Epithelial cell of esophagus (primary cell): ENCODE measurements around the gene ACACB.

Experiments used
- DNase-seq: peaks from one replicate; pipeline ENCODE4 v3.0.0; 2010; ENCODE audit warnings: low read depth
- H3K4me3 ChIP-seq: 2 replicates; pipeline ENCODE4 v1.5.1; 2011; ENCODE audit warnings: mild to moderate bottlenecking, low read length, control low read depth
- TF ChIP-seq, protein P1 (sequence below): IDR thresholded peaks from 2 replicates; pipeline ENCODE4 v1.5.1; 2011; ENCODE audit warnings: low read depth, mild to moderate bottlenecking, low read length, control low read depth, inconsistent platforms; ENCODE audit not compliant: insufficient read depth; ENCODE audit errors: missing control alignments

The ACACB gene

DNA sequence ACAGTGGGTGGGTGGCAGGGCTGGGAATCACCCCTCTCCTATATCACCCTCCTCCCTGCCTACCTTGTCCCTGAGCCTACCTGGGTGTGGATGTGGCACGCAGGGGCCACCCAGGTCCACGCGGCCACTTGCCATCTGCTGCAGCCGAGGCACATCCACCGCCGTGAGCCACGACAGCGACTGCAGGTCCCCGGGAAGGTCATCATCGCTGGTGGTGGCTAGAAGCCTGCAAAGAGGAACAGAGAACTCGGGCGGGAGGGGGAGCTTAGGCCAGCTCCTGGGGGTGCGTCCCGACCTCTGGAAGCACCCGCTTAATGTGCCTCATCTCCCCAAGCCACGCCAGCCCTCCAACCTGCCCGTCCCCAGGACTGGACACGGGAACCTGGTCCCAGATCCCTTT lies 173.7 kb downstream of the ACACB start:
- no peak overlapping the region for H3K4me3 ChIP-seq
- TF ChIP-seq, protein P1, sequence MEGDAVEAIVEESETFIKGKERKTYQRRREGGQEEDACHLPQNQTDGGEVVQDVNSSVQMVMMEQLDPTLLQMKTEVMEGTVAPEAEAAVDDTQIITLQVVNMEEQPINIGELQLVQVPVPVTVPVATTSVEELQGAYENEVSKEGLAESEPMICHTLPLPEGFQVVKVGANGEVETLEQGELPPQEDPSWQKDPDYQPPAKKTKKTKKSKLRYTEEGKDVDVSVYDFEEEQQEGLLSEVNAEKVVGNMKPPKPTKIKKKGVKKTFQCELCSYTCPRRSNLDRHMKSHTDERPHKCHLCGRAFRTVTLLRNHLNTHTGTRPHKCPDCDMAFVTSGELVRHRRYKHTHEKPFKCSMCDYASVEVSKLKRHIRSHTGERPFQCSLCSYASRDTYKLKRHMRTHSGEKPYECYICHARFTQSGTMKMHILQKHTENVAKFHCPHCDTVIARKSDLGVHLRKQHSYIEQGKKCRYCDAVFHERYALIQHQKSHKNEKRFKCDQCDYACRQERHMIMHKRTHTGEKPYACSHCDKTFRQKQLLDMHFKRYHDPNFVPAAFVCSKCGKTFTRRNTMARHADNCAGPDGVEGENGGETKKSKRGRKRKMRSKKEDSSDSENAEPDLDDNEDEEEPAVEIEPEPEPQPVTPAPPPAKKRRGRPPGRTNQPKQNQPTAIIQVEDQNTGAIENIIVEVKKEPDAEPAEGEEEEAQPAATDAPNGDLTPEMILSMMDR = no peak
- DNase-seq = no peak

DNA sequence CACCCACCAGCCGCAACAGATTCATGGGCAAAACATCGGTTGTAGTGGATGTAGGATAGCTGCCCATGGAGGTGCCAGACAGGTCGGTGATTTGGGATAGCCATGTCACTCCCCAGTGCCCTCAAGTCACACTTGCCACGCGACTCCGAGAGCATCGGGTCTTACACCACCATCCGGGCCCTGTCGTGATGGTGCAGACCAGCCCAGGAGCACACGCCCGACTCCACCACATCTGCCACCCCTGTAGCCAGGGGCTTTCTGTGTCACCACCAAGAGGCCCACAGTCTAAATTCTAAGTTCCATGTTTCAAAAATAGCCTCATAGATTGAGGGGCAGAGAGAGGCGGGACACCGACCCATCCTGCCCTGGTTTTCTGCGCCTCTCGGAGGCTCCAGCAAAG lies 174.7 kb downstream of the ACACB start:
- no peak for DNase-seq
- TF ChIP-seq, protein P1 = no peak

DNA sequence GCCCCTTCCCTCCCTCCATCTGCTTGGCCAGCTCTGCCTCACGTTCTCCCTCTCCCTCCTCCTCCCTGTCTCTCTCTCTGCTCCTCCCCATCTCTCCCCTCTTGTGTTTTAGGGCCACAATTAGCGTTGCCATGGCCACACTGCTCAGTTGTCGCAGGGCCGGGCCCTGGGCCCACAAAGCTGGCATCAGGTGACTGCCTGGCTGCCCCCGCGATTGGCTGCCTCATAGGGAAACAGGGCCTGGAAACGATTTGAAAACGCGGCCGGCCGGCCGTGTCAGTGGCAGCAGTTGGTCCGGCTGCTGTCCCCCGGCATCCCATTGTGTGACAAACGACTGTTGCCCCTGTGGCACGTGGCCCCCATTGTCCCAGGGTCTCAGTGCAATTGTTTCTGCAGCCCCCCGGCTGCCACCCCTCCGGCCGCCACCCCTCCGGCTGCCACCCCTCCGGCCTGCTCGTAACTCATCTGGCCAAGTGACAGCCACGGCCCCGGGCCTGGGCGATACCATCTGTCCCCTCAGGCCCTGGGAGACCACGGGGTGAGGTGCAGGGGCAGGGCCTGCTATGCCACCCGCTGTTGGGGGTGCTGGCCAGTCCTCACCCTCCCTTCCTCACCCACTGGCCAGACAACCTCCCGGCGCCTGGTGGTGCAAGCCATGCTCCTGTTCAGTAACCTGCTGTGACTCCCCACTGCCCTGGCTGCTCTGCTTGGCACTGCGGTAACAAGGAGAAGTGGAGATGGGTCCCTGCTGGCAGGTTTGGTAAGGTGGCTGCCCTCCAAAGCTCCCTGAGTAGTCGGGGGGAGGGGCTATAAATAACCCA lies 175.3 kb downstream of the ACACB start:
- no peak overlapping the region for H3K4me3 ChIP-seq
- TF ChIP-seq, protein P1 = no peak
- no peak for DNase-seq

More for the DNA sequence above, 174.7 kb downstream of the ACACB start:
- no peak overlapping the region for H3K4me3 ChIP-seq

DNA sequence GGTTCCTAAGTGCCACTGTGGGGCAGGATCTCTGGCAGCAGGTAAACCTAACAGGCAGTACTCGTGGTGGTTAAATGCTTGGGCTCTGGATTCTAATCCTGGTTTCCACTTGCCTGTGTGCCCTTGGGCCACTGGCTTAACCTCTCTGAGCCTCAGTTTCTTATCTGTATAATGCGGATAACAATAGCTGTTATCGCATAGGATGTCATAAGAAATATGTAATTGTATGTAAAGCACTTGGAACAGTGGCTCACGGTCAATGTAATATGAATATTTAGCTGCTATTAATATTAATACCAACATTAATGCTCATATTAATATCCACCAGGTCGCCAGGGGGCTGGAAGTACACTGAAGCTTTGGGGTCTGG lies 175.9 kb downstream of the ACACB start:
- H3K4me3 ChIP-seq = no peak overlapping the region
- DNase-seq = no peak
- TF ChIP-seq, protein P1 = no peak

DNA sequence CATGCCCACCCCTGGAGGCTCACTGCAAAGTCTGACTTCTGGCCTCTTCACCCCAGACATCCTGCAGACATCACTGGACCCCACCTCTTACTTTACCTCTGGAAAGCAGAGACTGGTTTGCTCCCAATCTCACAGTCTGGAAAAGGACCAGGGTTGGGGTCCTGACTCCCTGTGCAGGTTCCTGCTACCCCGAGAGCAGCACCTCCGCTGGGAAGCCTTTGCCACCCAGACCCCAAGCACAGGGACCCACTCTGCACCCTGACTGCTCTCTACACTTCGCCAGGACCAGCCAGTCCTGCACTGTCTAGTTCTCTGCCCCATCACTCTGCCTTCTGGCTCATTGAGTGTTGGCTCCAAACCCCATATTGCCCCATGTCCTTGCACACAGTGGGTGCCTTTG lies 176.7 kb downstream of the ACACB start:
- no peak for DNase-seq
- H3K4me3 ChIP-seq = no peak overlapping the region
- TF ChIP-seq, protein P1 = no peak

DNA sequence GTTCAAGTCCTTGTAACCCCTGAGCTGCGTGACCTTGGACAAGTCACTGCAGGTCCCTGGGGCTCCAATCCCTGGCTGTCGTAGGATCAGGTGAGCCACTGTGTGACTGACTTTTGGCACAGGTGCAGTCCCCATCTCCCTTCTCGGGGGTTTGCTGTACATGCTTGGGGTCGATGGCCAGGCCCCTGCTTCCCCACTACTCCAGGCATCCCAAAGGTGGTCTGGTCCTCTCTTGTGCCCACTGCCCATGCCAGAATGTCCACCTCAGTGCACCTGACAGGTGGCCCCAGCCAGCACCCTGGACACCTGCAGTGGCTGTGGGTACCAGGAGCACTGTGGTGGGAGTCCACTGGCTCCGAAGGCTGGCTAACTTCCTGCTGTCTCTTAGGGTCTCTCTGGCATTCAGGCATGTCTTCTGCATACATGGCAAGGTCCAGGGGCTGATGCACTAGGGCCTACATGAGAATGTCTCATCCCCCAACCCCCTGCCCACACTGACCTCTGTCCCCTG lies 178.0 kb downstream of the ACACB start:
- H3K4me3 ChIP-seq = no peak overlapping the region
- no peak for DNase-seq
- TF ChIP-seq, protein P1 = no peak

DNA sequence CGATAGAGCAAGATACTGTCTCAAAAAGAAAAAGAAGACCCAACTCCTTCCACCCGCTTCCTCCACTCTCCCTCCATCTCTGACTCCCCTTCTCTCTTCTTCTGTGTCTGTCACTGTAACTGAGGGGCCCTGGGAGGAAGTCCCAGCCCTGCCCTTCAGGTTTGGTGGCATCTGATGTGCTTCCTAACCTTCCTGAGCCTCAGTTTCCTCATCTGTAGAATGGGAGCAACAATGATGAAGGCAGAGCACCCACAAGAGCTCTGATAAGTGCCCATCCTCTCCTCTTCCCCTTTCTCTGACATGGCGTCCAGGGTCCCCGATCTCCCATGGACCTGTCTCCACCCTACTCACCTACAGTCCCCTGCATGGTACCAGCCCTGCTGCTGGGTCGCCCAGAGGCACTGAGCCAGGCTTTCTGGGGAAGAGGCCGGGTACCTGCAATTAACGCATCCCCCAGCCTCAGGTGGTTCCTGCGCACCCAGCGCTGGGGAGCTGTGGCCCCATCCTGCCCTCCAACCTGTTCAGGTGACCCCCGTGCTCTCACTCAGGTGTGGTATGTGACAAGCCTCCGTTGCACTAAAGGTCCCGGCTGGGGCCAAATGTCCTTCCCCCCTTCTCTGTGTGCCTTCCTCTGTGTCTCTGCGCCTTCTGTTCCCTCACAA lies 179.5 kb downstream of the ACACB start:
- TF ChIP-seq, protein P1 = no peak
- DNase-seq = no peak
- H3K4me3 ChIP-seq = no peak overlapping the region
